IPS DF 19.7 (cell line): ENCODE measurements around the gene C16orf74.

Experiments
- DNase-seq: peaks from one replicate; pipeline ENCODE4 v3.0.0-alpha.2; 2013; ENCODE audit warnings: low read depth, low spot score

C16orf74 gene

DNA sequence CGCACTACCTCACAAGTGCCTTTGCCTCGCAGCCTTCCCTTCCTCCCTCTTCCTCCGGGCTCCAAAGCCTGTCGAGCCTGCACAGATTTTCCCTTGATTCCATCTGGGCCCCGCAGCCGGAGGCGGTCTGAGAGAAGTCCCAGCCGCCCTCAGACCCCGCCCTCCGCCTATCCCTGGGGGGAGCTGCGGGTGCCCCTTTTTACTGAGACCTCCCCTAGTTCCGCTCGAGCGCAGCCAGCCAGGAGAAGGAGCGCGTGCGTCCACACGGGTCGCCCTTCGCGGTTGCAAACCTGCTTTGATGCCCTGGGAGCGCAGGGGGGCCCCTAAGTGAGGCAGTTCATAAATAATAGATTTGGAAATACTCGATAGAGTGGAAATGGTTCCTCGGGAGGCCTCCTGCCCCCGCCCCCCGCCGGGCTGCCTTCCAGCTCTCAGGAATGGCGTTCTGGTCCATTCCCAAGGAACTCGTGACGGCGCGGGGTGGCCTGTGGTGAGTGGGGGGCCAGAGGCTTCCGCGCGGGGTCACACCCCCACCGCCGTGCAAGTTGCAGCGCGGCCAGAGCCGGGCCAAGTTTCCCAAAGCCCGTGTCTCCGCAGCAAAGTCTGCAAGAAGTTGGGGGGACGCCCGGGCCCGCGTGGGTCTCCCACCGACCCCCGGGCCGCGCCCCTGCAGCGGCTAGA lies 610 bp downstream of the C16orf74 start:
- no peak for DNase-seq

DNA sequence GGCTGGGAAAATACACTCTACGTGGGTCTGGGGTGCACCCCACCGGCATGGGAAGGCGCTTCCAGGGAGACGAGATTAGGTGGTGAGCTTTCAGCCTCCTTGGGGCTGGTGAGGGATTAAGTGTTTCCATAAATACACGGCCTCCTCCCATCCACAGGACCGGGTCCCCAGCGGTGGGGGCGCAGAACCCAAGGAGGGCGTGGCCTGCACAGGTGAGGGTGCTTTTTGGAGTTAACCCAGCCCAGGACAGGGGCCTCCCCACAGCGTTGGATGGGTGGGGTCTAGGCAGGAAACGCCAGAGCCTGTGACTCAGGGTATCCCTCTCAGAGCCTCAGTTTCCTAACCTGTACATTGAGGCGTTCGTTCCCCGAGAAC lies 1.1 kb downstream of the C16orf74 start:
- no peak for DNase-seq

DNA sequence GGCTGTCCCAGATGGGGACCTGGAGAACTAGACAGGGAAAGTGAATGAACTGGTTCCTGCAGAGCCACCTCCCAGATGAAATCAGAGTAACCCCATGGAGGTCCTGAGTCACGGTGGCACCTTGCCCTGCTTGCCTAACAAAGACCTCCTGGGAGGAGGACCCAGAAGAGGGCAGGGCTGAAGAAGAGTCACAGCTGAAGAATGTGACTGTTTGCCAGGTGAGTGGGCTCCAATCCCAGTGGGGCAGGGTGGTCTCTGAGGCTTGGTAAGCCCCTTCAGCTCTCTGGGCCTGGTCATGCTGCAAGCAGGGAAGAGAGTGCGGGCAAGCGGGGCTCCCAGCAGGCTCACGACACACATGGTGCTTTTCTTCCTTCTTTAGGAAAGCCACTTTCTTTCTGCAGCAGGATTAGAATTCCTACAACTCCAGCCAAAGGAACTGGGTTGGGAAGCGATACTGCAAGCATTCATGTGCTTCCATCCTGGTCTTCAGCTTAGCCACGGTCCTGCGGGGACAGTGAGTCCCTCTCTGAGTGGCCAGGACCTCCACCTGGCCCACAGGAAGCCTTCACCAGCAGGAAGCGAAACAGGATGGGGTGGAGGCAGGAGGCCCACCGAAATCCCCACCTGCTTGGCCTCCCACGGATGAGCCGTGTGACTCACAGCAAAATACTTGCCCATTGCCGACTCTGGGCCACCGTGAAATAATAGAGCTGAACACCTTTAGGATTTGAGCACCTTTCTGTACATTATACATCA lies 4.3 kb downstream of the C16orf74 start:
- no peak for DNase-seq

DNA sequence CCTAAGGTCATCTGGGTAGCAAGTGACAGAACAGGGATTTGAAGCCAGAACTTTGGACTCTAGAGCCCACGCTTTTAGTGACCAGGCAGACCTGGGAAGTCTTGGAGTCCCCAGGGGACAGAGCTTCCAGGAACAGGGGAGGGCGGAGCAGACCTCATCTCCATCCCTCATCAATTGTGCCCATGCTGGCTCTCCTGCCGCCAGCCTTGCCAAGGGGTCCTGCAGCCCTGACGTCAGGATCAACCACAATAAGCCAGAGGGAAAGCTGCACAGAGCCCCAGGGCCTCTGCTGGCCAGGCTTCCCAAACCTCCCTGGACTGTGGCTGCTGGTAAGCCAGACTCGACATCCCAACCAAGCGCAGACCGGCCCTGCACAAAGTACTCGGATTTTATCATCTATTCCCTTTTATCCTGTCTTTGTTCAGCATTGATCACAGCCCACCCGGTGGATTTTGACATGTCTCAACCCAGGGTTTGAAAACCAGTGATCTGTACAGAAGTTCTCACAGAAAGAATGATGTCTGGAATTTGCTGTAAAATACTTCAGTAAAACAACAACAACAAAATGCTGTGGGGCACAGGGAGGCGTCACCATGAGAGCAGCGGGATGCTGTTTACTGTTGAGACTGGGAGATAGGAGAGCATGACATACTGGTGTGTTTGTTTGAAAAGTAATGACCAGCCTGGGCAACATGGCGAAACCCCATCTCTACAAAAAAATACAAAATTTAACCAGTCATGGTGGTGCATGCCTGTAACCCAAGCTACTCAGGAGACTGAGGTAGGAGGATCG lies 11.8 kb downstream of the C16orf74 start:
- no peak for DNase-seq

DNA sequence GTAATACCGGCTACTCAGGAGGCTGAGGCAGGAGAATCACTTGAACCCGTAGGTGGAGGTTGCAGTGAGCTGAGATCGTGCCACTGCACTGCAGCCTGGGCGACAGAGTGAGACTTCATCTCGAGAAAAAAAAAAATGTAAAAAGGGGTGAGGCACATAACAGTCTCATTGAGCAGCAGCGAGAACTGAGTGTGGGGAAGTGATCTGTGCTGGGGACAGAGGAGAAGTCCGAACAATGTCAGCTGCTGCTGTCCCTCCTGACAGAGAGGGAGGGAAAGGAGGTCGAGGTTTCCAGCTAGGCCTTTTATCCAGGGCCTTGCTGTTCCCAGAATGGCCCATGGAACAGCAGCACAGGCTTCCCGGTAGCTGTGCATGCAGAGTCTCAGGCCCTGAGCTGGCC lies 14.0 kb downstream of the C16orf74 start:
- no peak for DNase-seq

DNA sequence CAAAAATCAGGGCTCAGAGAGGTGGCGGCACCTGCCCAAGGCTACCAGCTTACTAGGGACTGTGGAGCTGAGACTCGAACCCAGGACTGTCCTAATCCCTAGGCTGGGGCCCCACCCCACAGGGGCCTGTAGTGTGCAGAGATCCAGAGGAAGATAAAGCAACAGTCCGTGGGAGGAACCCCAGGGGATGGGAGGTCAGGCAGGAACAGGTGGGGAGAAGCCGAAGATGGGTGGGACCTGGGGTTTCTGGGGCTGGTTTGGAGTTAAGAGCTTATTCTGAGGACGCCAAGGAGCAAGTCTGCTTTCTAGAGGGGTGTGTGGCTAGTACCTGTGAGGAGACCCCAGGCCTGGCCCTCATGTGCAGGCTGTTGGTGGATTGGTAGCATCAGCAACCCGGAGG lies 14.9 kb downstream of the C16orf74 start:
- DNase-seq: no peak

DNA sequence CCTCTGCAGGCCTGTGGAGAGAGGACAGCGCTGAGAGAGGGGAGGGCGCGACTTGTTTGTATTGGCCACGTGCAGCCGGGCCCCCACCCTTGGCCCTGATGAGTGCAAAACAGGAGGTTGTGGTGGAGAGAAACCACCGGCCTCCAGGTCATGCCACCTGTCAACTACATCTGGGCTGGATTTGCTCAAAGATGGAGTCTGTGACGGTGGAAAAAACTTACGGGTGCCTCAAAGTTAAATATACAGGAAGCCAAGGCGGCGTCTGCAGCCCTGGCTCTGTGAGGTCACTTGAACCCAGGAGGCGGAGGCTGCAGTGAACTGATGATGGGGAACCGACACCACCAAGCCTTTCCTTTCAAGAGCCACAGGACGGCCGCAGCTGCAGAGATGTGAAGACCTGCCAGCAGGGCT lies 15.7 kb downstream of the C16orf74 start:
- no peak for DNase-seq

DNA sequence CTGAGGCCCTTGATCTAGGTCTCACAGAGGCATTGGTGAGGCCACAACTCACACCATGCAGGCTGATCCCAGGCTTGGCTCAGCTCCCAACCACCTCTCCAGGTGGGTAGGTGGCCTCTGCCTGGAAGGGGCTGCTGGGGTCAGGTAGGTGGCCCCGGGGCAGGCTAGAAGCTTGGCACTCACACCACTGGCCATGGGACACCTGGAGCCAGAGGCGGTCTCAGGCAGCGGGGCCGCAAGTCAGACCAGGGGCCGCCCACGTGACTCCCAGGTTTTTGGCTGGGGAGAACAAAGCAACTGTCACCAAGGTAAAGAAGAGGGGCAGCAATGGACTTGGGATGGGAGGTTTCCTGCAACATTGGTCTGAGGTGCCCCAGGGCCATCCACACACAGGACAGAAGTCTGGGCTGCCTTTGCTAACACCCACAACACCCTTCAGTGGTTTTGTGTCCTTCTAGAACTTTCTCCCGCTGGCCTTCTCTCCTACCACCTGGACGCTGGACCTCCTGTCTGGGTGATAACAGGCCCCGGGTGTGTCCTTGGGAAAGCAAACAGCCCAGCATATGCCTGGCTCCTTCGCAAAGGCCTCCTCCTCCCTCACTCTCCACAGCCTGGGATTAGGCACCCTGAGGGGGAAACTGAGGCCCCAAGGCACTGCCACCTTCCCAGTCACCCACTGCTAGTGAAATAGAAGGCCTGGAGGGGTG lies 16.4 kb downstream of the C16orf74 start:
- DNase-seq: no peak

DNA sequence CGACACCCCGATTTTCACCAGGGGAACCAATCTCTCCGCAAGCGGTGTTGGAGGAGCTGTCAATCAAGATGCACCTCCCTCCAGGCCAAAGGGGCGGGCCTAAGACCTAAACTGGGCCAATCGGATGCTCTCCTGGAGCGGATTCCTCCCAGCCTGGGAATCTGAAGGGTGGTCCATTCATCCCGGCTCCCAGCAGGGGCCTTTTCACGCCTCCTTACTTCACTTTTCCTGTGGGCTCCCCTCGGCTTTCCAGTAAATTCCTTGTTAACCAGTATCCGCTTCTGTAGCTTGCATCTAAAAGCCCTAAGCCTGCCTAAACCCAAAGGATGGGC lies 17.1 kb downstream of the C16orf74 start:
- peak; percentile 82 for DNase-seq

DNA sequence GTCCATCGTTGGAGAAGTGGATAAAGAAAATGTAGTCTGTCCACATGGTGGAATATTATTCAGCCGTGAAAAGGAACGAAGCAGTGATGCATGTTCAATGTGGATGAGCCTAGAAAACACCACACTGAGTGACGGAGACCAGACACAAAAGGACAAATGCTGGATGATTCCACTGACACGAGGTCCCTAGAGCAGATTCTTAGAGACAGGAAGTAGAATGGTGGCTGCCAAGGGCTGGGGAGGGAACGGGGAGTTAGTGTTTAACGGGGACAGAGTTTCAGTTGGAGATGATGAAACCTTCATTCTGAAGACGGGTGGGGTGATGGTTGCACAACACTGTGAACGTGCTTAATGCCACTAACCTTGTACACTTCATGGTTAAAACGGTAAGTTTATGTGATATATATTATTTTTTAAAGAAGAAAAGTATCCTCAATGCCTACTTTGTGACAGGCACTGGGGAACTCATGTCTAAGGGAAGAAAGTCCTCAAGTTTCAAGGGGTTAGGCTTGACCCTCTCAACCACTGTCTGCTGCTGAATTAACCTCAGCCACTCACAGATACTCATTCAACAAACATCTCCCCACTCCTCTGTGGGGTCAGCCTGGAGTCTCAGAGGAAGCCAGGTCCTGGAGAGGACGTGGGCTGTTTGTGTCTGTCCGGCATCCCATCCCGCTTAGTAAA lies 17.6 kb downstream of the C16orf74 start:
- DNase-seq: no peak

DNA sequence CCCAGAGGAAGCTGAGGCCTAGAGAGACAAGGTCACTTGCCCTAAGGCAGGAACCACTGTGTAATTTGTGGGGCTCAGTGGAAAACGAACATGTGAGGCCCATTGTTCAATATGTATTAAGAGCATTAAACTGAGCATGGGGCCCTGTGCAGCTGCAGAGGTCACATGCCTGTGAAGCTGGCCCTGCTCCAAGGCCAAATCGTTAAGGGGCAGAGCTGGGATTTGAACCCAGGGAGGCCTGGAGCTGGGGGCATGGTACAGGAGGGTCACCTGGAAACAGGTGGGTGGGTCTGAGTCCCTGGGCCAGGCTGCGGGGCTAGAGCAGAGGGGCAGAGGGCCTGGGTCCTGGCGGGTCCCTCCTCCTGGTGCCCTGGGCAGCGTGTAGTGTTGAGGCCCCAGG lies 19.7 kb downstream of the C16orf74 start:
- DNase-seq: no peak

DNA sequence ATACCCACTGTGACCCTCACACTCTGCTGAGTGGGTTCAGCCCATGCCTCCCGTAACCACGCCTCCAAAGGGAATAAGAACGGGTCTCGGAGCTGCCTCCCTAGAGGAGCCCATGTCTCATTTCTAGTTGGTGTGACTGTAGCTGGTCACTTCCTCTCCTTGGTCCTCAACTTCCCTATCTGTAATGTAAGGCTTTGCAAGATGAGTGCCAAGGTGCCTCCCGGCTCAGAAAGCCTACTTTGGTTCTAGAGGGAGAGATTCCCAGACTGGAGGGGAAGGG lies 20.8 kb downstream of the C16orf74 start:
- no peak for DNase-seq

DNA sequence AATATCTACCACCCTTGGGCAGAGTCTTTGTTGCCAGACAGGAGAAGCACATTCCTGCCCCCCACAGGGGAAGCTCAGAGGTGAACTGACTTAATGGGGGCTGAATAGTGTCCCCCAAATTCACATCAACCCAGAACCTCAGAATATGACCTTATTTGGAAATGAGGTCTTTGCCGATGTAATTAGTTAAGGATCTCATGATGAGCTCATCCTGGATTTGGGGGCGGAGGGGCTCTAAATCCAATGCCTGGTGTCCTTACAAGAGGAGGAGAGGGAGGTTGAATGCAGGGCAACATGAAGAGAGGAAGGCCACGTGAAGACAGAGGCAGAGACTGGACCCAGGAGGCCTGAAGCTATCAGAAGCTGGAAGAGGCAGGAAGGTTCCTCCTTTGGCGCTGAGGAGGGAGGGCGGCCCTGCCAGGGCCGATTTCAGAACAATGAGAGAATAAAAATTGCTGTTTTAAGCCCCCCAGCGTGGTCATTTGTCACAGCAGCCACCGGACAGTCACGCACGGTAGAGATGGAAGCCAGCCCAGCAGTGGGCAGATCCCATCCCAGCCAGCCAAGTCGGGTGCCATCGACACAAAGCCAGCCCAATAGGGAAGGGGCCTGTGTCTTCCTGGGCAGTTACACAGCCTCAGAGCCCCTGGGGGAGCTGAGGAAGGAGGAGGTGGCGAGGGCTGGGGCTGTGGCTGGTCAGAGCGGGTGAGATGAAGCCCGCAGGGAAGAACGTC lies 21.3 kb downstream of the C16orf74 start:
- no peak for DNase-seq

DNA sequence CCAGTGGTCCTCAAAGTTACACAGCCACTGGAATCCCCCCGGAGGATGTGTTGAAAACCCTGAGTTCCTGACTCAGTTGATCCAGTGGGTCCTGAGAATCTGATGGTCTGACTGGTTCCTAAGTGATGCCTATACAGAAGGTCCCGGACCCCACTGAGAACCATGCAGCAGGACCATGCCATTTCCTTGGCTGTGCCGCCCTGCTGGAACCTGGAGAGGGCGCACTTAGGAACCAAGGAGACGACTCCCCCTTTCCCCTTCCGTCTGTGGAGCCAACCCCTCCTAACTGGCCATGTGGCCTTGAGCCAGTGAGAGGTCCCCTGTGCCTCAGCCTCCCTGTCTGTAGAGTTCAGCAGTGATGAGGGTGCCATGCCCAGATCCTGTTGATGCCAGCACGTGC lies 22.0 kb downstream of the C16orf74 start:
- no peak for DNase-seq

DNA sequence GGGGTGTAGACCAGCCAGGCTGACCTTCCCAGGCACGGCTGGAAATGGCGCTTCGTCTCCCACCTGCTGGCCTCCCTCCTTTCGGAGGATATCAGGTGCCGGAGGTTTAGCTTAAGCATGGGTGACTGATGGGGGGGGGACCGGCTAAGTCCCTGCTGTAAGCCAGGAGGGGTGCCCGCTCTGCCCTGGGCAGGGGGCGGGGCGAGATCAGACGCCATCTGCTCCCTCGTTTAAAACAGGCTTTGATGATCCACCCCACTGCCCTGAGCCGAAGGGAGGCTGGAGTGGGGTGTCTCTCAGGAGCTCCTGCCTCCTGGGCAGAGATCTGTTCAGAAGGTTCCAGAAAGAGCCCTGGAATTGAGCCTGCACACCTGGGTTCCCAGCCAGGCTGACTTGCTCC lies 26.0 kb downstream of the C16orf74 start:
- no peak for DNase-seq

DNA sequence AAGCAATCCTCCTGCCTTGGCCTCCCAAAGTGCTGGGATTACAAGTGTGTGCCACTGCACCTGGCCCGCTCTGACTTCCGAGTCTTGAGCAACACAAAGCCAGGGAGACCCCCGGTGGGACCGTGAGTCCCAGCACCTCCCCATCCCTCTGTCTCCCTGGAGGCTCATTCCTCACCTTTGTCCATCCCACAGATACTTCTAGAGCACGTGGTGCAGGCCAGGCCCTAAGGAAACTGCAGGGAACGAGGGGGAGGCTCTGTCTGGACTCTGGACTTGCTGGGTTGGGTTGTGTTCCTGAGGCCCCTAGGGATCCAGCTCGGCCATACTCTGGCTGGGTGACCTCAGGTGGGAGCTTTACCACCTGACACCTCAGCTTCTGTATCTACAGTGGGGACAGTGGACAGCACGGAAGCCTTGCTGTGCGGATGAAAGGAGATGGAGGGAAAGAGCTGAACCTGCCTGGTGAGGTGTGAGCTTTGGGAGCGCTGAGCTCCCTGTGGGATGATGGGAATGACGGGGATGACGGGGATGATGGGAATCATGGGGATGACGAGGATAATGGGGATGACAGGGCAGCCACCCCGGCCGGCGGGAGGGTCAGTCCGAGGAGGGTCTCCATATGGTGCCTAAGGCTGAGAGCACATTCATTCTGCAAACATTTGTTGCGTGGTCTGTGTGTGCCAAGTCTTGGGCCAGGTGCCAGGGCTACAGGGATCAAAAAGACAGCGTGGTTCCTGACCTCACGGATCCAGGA lies 26.6 kb downstream of the C16orf74 start:
- DNase-seq: no peak

DNA sequence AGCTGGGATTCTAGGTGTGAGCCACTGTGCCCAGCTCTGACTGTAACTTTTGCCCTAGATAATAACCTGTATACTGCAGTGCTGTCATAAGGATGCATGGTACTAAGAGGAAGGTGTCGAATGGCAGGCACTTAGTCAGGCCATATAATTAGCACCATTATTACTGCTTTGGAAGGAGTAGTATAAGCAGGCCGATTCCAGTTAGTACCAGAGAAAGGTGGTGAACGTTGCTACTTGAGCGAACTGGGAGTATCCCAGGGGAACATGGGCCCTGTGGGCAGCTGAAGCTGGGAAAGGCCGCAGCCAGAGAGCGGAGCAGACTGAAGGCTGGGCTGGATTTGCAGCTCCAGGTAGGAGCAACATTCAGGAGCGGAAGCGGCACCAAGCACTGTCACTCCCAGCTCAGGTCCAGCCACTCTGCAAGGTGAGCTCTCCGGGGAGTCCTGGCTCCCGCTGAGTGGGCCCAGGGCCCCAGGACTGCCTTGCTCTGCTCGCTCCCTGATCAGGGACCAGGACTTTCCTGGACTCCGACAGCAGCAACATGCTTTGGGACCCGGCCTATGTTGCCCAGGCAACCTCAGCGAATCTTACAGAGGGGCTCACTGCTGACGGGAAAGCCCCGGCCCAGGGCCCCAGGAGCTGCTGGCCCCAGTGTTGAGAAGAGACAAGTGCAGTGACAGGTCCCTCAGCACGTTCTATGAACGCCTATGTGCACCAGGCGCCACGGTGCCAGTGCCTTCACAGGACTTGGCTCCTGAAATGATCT lies 28.6 kb downstream of the C16orf74 start:
- DNase-seq: no peak

DNA sequence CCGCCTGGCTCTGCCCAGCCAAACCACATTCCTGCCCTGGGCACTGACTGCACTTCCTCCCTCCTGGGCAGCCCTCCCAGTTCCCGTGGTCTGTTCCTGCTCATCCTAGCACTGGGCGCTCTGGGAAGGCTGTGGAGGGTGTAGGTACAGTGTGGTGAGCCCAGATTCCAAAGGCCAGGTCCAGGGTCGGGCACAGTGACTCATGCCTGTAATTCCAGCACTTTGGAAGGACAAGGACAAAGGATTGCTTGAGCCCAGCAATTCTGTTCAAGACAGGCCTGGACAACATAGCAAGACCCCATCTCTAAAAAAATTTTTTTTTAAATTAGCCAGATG lies 30.6 kb downstream of the C16orf74 start:
- DNase-seq: no peak

DNA sequence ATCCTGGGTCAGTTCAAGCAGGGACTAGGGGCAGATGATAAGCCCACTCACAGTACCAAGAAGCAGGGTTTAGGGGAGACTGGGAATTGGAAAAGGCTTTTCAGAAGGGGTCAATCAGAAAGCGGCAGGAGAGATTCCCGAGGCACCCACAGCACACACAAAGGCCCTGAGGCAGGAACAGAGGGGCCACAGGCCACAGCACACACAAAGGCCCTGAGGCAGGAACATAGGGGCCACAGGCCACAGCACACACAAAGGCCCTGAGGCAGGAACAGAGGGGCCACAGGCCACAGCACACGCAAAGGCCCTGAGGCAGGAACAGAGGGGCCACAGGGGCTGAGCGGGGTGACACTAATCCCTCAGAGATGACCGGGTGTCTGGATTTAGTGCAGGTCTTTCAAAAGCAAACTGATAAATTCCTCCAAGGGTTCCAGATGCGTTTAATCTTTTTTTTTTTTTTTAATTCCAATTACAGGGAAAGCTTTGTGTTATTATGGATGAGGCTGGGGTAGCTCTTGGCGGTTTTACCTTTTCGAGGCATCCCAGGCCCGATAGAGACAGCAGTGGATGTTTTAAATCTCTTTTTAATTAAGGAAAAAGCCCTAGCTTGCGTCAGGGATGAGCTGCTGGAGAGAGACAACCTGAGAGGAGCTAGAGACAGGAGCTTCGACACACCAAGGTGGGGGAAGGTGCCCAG lies 31.1 kb downstream of the C16orf74 start:
- DNase-seq: no peak
